Measurements from ENCODE around the gene ISM2. TPM values are rescaled to one million over a fixed set of nuclear protein-coding genes. Genes with fewer than 3 reads are reported as not detected.

ISM2 gene
- total and polyA plus RNA-seq, 9 of the 15 experiments (the other 6 are each of a cell fraction or from before 2014, with no cell fraction given) = 0.08 to 0.11 TPM; not detected in 7

DNA sequence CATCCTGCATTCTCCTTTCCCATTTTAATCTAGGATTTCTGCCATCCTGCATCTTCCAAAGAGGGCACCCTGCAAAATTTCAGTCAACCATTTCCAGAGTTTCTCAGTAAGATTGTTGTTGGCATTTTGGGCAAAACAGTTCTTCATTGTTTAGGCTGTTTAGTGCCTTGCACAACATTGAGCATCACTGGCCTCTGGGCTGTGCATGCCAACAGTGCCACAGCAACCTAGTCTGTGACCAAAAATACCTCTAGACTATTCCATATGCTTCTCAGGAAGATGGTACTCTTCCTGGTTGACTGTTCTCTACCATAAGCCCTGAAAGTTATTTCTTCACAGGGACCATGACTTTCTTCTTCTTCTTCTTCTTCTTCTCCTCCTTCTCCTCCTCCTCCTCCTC, 32.5 kb upstream of the ISM2 start (continued):
- TF ChIP-seq, protein P1, sequence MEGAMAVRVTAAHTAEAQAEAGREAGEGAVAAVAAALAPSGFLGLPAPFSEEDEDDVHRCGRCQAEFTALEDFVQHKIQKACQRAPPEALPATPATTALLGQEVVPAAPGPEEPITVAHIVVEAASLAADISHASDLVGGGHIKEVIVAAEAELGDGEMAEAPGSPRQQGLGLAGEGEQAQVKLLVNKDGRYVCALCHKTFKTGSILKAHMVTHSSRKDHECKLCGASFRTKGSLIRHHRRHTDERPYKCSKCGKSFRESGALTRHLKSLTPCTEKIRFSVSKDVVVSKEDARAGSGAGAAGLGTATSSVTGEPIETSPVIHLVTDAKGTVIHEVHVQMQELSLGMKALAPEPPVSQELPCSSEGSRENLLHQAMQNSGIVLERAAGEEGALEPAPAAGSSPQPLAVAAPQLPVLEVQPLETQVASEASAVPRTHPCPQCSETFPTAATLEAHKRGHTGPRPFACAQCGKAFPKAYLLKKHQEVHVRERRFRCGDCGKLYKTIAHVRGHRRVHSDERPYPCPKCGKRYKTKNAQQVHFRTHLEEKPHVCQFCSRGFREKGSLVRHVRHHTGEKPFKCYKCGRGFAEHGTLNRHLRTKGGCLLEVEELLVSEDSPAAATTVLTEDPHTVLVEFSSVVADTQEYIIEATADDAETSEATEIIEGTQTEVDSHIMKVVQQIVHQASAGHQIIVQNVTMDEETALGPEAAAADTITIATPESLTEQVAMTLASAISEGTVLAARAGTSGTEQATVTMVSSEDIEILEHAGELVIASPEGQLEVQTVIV (CRISPR knock-in tag; IDR thresholded peaks at IDR 0.05; ENCODE audit: borderline replicate concordance) = no peak
- TF ChIP-seq NR2F6 (CRISPR knock-in tag; IDR thresholded peaks at IDR 0.05) = no peak
- no peak for TF ChIP-seq RBBP5 (IDR thresholded peaks at IDR 0.05; ENCODE audit: borderline replicate concordance, insufficient read depth, low read length, poor library complexity, severe bottlenecking)
- TF ChIP-seq SMAD1 (IDR thresholded peaks at IDR 0.05; ENCODE audit: low read depth, low read length, partially characterized antibody) = no peak
- TF ChIP-seq POLR2AphosphoS5 (IDR thresholded peaks at IDR 0.05; ENCODE audit: control insufficient read depth, insufficient read depth, low read depth, low read length) = no peak
- TF ChIP-seq ZNF124 (CRISPR knock-in tag; IDR thresholded peaks at IDR 0.05) = no peak

DNA sequence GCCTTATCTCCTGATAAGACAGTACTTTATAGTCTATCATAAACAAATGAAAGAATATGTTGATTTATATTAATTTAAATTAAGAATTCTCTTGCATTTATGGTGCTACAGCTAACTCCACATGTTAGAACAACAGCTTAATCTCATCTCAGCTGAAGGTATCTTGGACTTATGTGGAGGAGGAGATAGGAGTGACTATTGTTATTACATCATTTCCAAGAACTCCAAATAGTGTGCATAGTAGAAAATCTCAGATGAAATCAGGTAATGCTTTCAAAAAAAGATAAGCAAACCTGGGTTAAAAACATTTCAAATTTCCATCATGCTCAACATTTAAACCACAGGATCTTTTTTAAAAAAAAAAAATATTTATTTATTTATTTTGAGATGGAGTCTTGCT, 31.3 kb upstream of the ISM2 start:
- intact Hi-C loops (cut with micrococcal nuclease) = loop anchor here (10.0 kb wide), 1 partner anchor 205 kb away; the partner anchor contains the start of genes GSTZ1 and POMT2
- TF ChIP-seq TEAD4 (IDR thresholded peaks at IDR 0.05; ENCODE audit: low read length) = peak; percentile 52; the same call in 1 of the 2 replicates
- TF ChIP-seq TEAD4 (CRISPR knock-in tag; IDR thresholded peaks at IDR 0.05; ENCODE audit: borderline replicate concordance) = no peak
- TF ChIP-seq RCOR1 (IDR thresholded peaks at IDR 0.05; ENCODE audit: borderline replicate concordance in 1 of 2, low read depth in 2 of 2, low read length in 2 of 2) = 0 out of 4 replicates have a peak, but pooled peaks of 1 of the 2 experiments have one; percentile 34
- TF ChIP-seq ARID1B (IDR thresholded peaks at IDR 0.05) = peak; percentile 33; the same call in 1 of the 2 replicates
- no peak for TF ChIP-seq CEBPG (CRISPR knock-in tag; IDR thresholded peaks at IDR 0.05)
- peak in 1 of 2 experiments; percentile 57; a peak in 1 of 4 replicates for TF ChIP-seq CEBPG (tag; conservative IDR thresholded peaks at IDR 0.05 in 1 of 2, IDR thresholded peaks at IDR 0.05 in 1 of 2)
- peak; percentile 59 for TF ChIP-seq TAL1 (IDR thresholded peaks at IDR 0.05)
- TF ChIP-seq, protein P2, sequence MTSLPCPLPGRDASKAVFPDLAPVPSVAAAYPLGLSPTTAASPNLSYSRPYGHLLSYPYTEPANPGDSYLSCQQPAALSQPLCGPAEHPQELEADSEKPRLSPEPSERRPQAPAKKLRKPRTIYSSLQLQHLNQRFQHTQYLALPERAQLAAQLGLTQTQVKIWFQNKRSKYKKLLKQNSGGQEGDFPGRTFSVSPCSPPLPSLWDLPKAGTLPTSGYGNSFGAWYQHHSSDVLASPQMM (CRISPR knock-in tag; IDR thresholded peaks at IDR 0.05) = no peak
- peak in 1 of 2 experiments; percentile 52; a peak in 2 of 4 replicates for TF ChIP-seq KDM1A (IDR thresholded peaks at IDR 0.05)
- no peak for TF ChIP-seq KDM5B (IDR thresholded peaks at IDR 0.05; ENCODE audit: insufficient replicate concordance, low read depth, low read length)
- TF ChIP-seq JUND (IDR thresholded peaks at IDR 0.05; ENCODE audit: borderline replicate concordance, low read depth, low read length) = 0 out of 2 replicates have a peak, but pooled peaks have one; percentile 15
- no peak; the same call in 2 of the 3 replicates for TF ChIP-seq JUND (tag; IDR thresholded peaks at IDR 0.05; ENCODE audit: borderline replicate concordance, low read depth, low read length)
- peak; percentile 60; the same call in 1 of the 2 replicates for TF ChIP-seq STAT5A (IDR thresholded peaks at IDR 0.05; ENCODE audit: borderline replicate concordance, low read length)

More for the DNA sequence above, 31.3 kb upstream of the ISM2 start:
- H3K27me3 ChIP-seq (ENCODE audit: control insufficient read depth in 2 of 2, insufficient read depth in 2 of 2, low read length in 2 of 2) = no peaks in the 10 kb centered on the region
- POLR2A ChIA-PET = no interaction called here
- no peak for DNase-seq (ENCODE audit: extremely low read depth in 1 of 4, low spot score in 3 of 4)
- BruUV-seq (replicated peaks) = no TSS peak
- in situ Hi-C loops (cut with MboI) = no loop called here
- H3K4me3 ChIP-seq = no peak overlapping the region
- H3K79me2 ChIP-seq (ENCODE audit: control insufficient read depth, insufficient read depth, low read length) = no peaks in the 10 kb centered on the region
- no peaks in the 10 kb centered on the region for H3K9me1 ChIP-seq (ENCODE audit: control insufficient read depth, insufficient read depth, low read length)
- CTCF ChIA-PET (ENCODE audit: low intra/inter-chr PET ratio) = no interaction called here
- no peaks in the 10 kb centered on the region; a peak in 1 of 5 replicates for H3K4me1 ChIP-seq (replicated peaks in 1 of 2; ENCODE audit: control insufficient read depth in 2 of 2, insufficient read depth in 2 of 2, low read length in 2 of 2)
- no peak overlapping the region for H3K9ac ChIP-seq (ENCODE audit: insufficient read depth in 1 of 2, low read depth in 2 of 2, low read length in 2 of 2)
- no peak overlapping the region for H3K27ac ChIP-seq (ENCODE audit: extremely low read depth, low read depth, low read length)
- no peak overlapping the region for H3K4me2 ChIP-seq (ENCODE audit: insufficient read depth, low read length)
- H3K36me3 ChIP-seq (ENCODE audit: control insufficient read depth, insufficient read depth, low read length) = no peaks in the 10 kb centered on the region; the same call in 2 of the 3 replicates
- no peak for ATAC-seq
- no peaks in the 10 kb centered on the region for H4K20me1 ChIP-seq (replicated peaks; ENCODE audit: control insufficient read depth, insufficient read depth, low read length)
- FAIRE-seq = no peak
- no peaks in the 10 kb centered on the region for H3K9me3 ChIP-seq (replicated peaks; ENCODE audit: control insufficient read depth, insufficient read depth, low read depth, low read length)
- no peak overlapping the region for H2AFZ ChIP-seq (ENCODE audit: low read depth, low read length)
